Uterus (tissue), 2 donors: ENCODE results near the gene PBX2.
"Not testable (repeated sequence)": the region's sequence is repeated elsewhere in the genome, so short reads cannot be mapped to it uniquely, and the experiment has no call there.

Source experiments
- CTCF ChIP-seq, 4 experiments: fragments of 200-600 bp in 2 of 4; fragments of 450-650 bp in 2 of 4; sonication (generic) in 2 of 4; IDR thresholded peaks; one replicate each; pipeline ENCODE4 v1.5.1; 2016 to 2019; ENCODE audit warnings: antibody characterized with exemption in 4 of 4, mild to moderate bottlenecking in 2 of 4, moderate library complexity in 1 of 4
- POLR2A ChIP-seq, 2 donors: fragments of 450-650 bp; IDR thresholded peaks; one replicate each; pipeline ENCODE4 v1.6.1; 2016; ENCODE audit warnings: antibody characterized with exemption in 2 of 2, mild to moderate bottlenecking in 1 of 2, moderate library complexity in 1 of 2

GRCh38 chr6:32185681-32186131 lies 4.3 kb downstream of the PBX2 start:
- not testable (repeated sequence) for TF ChIP-seq POLR2A, CTCF (IDR thresholded peaks at IDR 0.05)
